Keratinocyte (primary cell): ENCODE measurements around the gene GFOD1. TPM values are rescaled to one million over a fixed set of nuclear protein-coding genes. Genes with fewer than 3 reads are reported as not detected.

Source experiments
- DNase-seq: peaks from one replicate; pipeline ENCODE4 v3.0.0-alpha.2; 2011; ENCODE audit warnings: low read depth, missing footprints, low spot score
- FAIRE-seq: peaks from 2 replicates; lab custom pipeline; 2011; peaks lifted over from hg19 to GRCh38; lab: Jason Lieb, UNC
- H2AFZ ChIP-seq: 2 replicates; pipeline ENCODE4 v1.6.0; 2012; ENCODE audit warnings: low read length, control low read depth, inconsistent platforms; ENCODE audit not compliant: control insufficient read depth
- H3K27ac ChIP-seq: 2 replicates; pipeline ENCODE4 v1.5.1; 2011; ENCODE audit warnings: low read length; ENCODE audit not compliant: control insufficient read depth, insufficient read depth
- H3K27me3 ChIP-seq: 3 replicates; pipeline ENCODE4 v1.6.0; 2011; ENCODE audit warnings: low read length; ENCODE audit not compliant: control insufficient read depth, insufficient read depth; ENCODE audit errors: extremely low read depth
- H3K36me3 ChIP-seq, 2 experiments: 2 replicates in 1 of 2; 3 replicates in 1 of 2; pipeline ENCODE4 v1.5.1; 2011; ENCODE audit warnings: low read length in 2 of 2, mild to moderate bottlenecking in 1 of 2; ENCODE audit not compliant: control insufficient read depth in 2 of 2, insufficient read depth in 2 of 2; ENCODE audit errors: extremely low read depth in 1 of 2
- H3K4me1 ChIP-seq: 3 replicates; pipeline ENCODE4 v1.5.1; 2011; ENCODE audit warnings: low read length; ENCODE audit not compliant: control insufficient read depth, insufficient read depth; ENCODE audit errors: extremely low read depth
- H3K4me2 ChIP-seq: 3 replicates; pipeline ENCODE4 v1.6.0; 2011; ENCODE audit warnings: low read depth, low read length; ENCODE audit not compliant: control insufficient read depth, insufficient read depth; ENCODE audit errors: extremely low read depth
- H3K4me3 ChIP-seq, 3 experiments: fragments of 200-600 bp in 1 of 3; sonication (generic) in 1 of 3; 2 replicates in 2 of 3; 3 replicates in 1 of 3; pipeline ENCODE4 v1.5.1; 2011 to 2016; ENCODE audit warnings: low read length in 3 of 3, mild to moderate bottlenecking in 3 of 3, control low read depth in 2 of 3, inconsistent platforms in 1 of 3, low read depth in 1 of 3, mixed read lengths in 1 of 3, mixed run types in 1 of 3, moderate library complexity in 1 of 3; ENCODE audit not compliant: control insufficient read depth in 2 of 3, insufficient read depth in 2 of 3; ENCODE audit errors: extremely low read depth in 1 of 3
- H3K79me2 ChIP-seq: 2 replicates; pipeline ENCODE4 v1.6.0; 2012; ENCODE audit warnings: low read length; ENCODE audit not compliant: control insufficient read depth, insufficient read depth
- H3K9ac ChIP-seq: 3 replicates; pipeline ENCODE4 v1.6.0; 2011; ENCODE audit warnings: low read length; ENCODE audit not compliant: control insufficient read depth, insufficient read depth; ENCODE audit errors: extremely low read depth
- H3K9me1 ChIP-seq: 3 replicates; pipeline ENCODE4 v1.6.0; 2011; ENCODE audit warnings: low read length; ENCODE audit not compliant: control insufficient read depth, insufficient read depth; ENCODE audit errors: extremely low read depth
- H3K9me3 ChIP-seq: 2 replicates; pipeline ENCODE4 v1.5.1; 2012; ENCODE audit warnings: low read depth, low read length; ENCODE audit not compliant: control insufficient read depth
- H4K20me1 ChIP-seq: 3 replicates; pipeline ENCODE4 v1.6.0; 2011; ENCODE audit warnings: low read length; ENCODE audit not compliant: control insufficient read depth, insufficient read depth; ENCODE audit errors: extremely low read depth
- CTCF ChIP-seq, 3 experiments: IDR thresholded peaks in 1 of 3; conservative IDR thresholded peaks in 1 of 3; optimal IDR thresholded peaks in 1 of 3; 2 replicates in 2 of 3; 3 replicates in 1 of 3; pipeline versions ENCODE3 to v1.5.1; 2011; ENCODE audit warnings: low read length in 3 of 3, mild to moderate bottlenecking in 3 of 3, moderate library complexity in 2 of 3, control low read depth in 1 of 3, inconsistent platforms in 1 of 3; ENCODE audit not compliant: insufficient read depth in 2 of 3; ENCODE audit errors: extremely low read depth in 1 of 3
- EZH2 ChIP-seq: IDR thresholded peaks from one replicate; pipeline ENCODE4 v1.6.1; 2012; ENCODE audit warnings: inconsistent platforms, mild to moderate bottlenecking, low read length, moderate library complexity
- dilution Hi-C: fragments of 300-500 bp; cut with MboI; formaldehyde crosslinking; loops from one replicate; pipeline ENCODE4 v1.7.0; 2020; ENCODE audit warnings: low sequenced_read_pairs; ENCODE audit not compliant: extremely low pct_ligation_motif_present
- polyA plus RNA-seq, 5 experiments: library from polyadenylated mRNA; depleted of rRNA in 3 of 5; stranded (reverse) in 3 of 5; stranded (forward) in 1 of 5; unstranded in 1 of 5; fragments of >200 nt; gene quantifications; 1 replicate in 1 of 5; 2 replicates in 3 of 5; 3 replicates in 1 of 5; pipeline versions ENCODE4 v1.2.1 to v1.2.3, GENCODE V29; 2011 to 2012; ENCODE audit warnings: missing spikeins in 2 of 5, low read depth in 1 of 5, low replicate concordance in 1 of 5

Gene GFOD1
- polyA plus RNA-seq, 1 donor (not counting 4 experiments of a cell fraction or from before 2014, with no cell fraction given): 7.2 TPM

- H4K20me1 ChIP-seq: no peaks in the 10 kb centered on the region
- FAIRE-seq (no peak), DNase-seq (no peak)
- no peak overlapping the region for H3K27ac ChIP-seq
- no peak overlapping the region for H2AFZ ChIP-seq
- H3K4me1 ChIP-seq: no peaks in the 10 kb centered on the region
- no peaks in the 10 kb centered on the region for H3K9me1 ChIP-seq
- TF ChIP-seq CTCF (optimal IDR thresholded peaks at IDR 0.05 in 1 of 3, IDR thresholded peaks at IDR 0.05 in 1 of 3, conservative IDR thresholded peaks at IDR 0.05 in 1 of 3; ENCODE audit: extremely low read depth in 1 of 3, insufficient read depth in 2 of 3, low read length in 3 of 3) (no peak), EZH2 (no peak)
- H3K36me3 ChIP-seq: peaks cover 8 to 24% of the 10 kb centered on the region in 2 experiments
- H3K9me3 ChIP-seq: no peaks in the 10 kb centered on the region
- no peak overlapping the region for H3K4me3 ChIP-seq
- no peak overlapping the region for H3K9ac ChIP-seq
- H3K79me2 ChIP-seq: no peaks in the 10 kb centered on the region
- H3K27me3 ChIP-seq: no peaks in the 10 kb centered on the region
- no peak overlapping the region for H3K4me2 ChIP-seq
- dilution Hi-C loops: no loop called here
These were observed 167.4 kb downstream of the GFOD1 start for GRCh38 chr6:13319891-13320564.

- Histone ChIP-seq H3K9ac (no peak overlapping the region), H3K9me1 (no peaks in the 10 kb centered on the region), H3K9me3 (no peaks in the 10 kb centered on the region), H3K4me3 (no peak overlapping the region), H3K79me2 (no peaks in the 10 kb centered on the region), H2AFZ (no peak overlapping the region), H3K4me1 (no peaks in the 10 kb centered on the region), H3K27ac (no peak overlapping the region), H3K27me3 (no peaks in the 10 kb centered on the region), H3K4me2 (no peak overlapping the region), H4K20me1 (no peaks in the 10 kb centered on the region), H3K36me3 (peaks cover 9 to 25% of the 10 kb centered on the region in 2 experiments)
- TF ChIP-seq CTCF (optimal IDR thresholded peaks at IDR 0.05 in 1 of 3, IDR thresholded peaks at IDR 0.05 in 1 of 3, conservative IDR thresholded peaks at IDR 0.05 in 1 of 3; ENCODE audit: extremely low read depth in 1 of 3, insufficient read depth in 2 of 3, low read length in 3 of 3) (no peak), EZH2 (no peak)
- dilution Hi-C loops: no loop called here
- DNase-seq (no peak), FAIRE-seq (no peak)
These were observed 168.6 kb downstream of the GFOD1 start for GRCh38 chr6:13318821-13319220.
